Activated T-helper 17 cell treated with anti-CD3 and anti-CD28 coated beads, Interleukin-2, amount 50 U/mL, for 72 hours (primary cell): ENCODE measurements around the gene GRM4. TPM values are rescaled to one million over a fixed set of nuclear protein-coding genes. Genes with fewer than 3 reads are reported as not detected.

Source experiments
- ATAC-seq: fragments of 150-1000 bp; cut with Tn5 transposase; replicated peaks from 2 replicates; pipeline ENCODE4 v1.10.0; 2021; ENCODE audit warnings: mild to moderate bottlenecking, moderate library complexity
- H3K27ac Mint-ChIP-seq: one replicate; pipeline ENCODE4 v1.8.0; 2022; ENCODE audit warnings: mixed read lengths
- H3K27me3 Mint-ChIP-seq: one replicate; pipeline ENCODE4 v1.8.0; 2022; ENCODE audit warnings: mixed read lengths
- H3K36me3 Mint-ChIP-seq: one replicate; pipeline ENCODE4 v1.8.0; 2022; ENCODE audit warnings: low read depth, mild to moderate bottlenecking, mixed read lengths
- H3K4me1 Mint-ChIP-seq: one replicate; pipeline ENCODE4 v1.8.0; 2022; ENCODE audit warnings: mixed read lengths
- H3K4me3 Mint-ChIP-seq: one replicate; pipeline ENCODE4 v1.8.0; 2022; ENCODE audit warnings: mild to moderate bottlenecking, mixed read lengths
- H3K9me3 Mint-ChIP-seq: one replicate; pipeline ENCODE4 v1.8.0; 2022; ENCODE audit warnings: mixed read lengths
- total RNA-seq, 2 donors: library from RNA; stranded (reverse); gene quantifications; one replicate each; pipeline ENCODE4 v1.2.3, GENCODE V29; 2022

Gene GRM4
- total RNA-seq, 2 donors from 2014 or later: not detected

- H3K27ac Mint-ChIP-seq: no peak overlapping the region
- no peaks in the 10 kb centered on the region for H3K4me1 Mint-ChIP-seq
- ATAC-seq: no peak
- H3K4me3 Mint-ChIP-seq: no peak overlapping the region
- H3K9me3 Mint-ChIP-seq: no peaks in the 10 kb centered on the region
- H3K36me3 Mint-ChIP-seq: no peaks in the 10 kb centered on the region
- H3K27me3 Mint-ChIP-seq: peaks cover 26% of the 10 kb centered on the region
Measured at GRCh38 chr6:33978412-33979150, 167.3 kb downstream of the GRM4 start.

DNA sequence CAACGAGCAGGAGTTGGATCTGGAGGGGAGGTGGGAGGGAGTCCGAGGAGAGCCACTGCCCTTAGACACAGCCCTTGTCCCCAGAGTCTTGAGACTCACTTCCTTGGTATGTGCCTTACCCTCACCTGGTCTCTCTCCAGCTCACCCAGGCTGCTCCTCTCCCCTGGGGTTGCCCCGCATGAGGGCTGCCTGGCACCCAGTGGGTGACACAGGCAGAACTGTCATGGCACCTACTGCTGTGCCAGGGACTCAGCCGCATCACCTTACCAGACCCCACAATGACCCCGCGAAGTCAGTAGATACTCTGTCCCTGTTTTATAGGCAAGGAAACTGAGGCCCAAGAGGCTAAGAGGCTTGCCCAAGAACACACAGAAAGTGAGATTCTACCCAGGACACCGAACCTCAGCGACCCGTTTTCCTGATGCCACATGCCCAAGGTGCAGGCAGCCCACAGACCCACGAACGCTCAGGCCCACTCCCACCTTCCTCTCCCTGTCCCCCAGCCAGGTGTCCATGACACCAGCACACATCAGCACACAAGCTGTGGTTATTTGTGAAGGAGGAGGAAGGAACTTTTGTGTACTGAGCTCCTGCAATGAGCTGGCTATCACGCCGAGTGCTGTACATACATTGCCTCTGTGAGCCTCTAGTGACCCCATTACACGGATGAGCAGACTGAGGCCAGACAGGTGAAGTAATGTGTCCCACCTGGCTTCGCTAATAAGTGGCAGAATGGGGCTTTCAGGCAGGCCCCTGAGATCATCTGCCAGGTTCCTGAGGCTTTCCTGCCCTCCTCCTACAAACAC, 168.1 kb downstream of the GRM4 start:
- no peak overlapping the region for H3K27ac Mint-ChIP-seq
- no peaks in the 10 kb centered on the region for H3K9me3 Mint-ChIP-seq
- no peaks in the 10 kb centered on the region for H3K36me3 Mint-ChIP-seq
- H3K4me3 Mint-ChIP-seq: no peak overlapping the region
- ATAC-seq: no peak
- peaks cover 27% of the 10 kb centered on the region for H3K27me3 Mint-ChIP-seq
- no peaks in the 10 kb centered on the region for H3K4me1 Mint-ChIP-seq

DNA sequence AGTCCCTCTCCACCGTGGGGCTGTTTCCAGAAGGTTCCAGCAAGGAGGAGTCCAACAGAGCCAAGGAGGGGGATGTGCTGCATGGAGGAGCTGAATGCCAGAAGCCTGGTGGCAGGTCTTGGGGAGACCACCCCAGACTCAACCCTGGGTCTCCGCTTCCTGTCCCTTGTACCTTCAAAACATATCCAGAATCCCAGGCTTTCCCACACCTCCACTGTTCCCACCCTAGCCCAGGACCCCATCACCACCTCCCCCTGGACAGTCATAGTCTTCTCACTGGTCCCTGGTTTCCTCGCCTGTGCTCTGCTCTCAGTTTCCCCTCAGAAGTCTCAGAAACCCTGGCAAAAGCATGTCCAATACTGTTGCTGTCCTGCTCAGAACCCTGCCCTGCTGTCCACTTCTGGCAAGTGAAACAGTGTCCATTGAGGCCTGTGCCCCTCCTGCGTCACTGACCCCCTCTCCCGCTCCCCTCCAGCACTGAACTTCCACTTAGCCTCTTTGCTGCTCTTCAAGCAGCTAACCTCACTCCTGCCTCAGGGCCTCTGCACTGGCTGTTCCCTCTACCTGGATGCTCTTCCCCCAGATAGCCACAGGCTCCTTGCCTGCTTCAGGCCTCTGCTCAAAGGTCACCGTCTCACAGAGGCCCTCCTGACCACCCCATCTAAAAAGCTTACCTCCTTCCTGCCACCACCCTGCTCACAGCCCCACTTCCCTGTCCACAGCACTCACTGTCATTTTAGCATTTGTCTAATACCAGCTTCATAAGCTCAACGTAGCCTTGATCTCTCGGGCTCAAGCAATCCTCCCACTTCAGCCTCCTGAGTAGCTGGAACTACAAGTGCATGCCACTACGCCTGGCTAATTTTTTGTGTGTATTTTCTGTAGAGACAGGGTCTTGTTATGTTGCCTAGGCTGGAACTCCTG, 169.2 kb downstream of the GRM4 start:
- no peak for ATAC-seq
- Mint-ChIP-seq H3K36me3 (no peaks in the 10 kb centered on the region), H3K9me3 (no peaks in the 10 kb centered on the region), H3K4me1 (no peaks in the 10 kb centered on the region), H3K27me3 (peaks cover 31% of the 10 kb centered on the region), H3K4me3 (no peak overlapping the region), H3K27ac (no peak overlapping the region)

DNA sequence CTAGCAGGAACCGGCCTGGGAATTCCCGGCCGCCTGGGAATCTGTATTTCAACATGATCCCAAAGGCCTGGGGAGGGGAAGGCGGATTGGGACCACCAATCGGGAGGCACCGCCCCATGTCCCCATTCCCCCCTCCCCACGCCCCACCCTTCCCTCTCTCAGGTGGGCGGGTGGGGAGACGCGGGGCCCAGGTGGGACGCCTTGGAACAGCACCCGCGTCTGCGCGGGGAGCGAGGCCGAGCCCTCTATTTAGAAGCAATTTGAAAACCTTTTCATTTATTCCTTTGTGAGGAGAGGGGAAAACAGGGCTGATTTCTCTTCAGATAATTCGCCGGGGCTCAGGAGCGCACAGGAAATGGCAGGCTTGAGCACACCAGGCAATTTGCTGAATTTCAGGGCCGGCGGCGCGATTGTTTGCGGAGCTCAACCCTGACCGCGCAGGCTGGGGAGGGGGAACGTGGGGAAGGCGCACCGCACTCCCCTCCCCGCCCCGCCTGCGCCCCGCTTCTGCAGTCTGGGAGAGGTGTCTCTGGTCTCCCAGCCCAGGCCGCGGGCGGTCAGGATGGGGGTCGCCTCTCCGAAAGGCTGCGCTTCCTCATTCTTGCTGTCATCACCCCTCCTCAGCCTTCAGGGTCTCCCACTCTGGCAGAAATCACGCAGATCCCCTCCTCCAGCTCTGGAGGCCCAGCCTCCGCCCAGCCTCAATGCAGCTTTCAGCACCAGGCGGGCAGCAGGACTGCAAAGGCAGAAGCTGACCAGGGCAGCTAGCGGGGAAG, 170.0 kb downstream of the GRM4 start:
- Mint-ChIP-seq H3K4me3 (no peak overlapping the region), H3K27me3 (peaks cover 36% of the 10 kb centered on the region), H3K36me3 (no peaks in the 10 kb centered on the region), H3K27ac (no peak overlapping the region), H3K9me3 (no peaks in the 10 kb centered on the region), H3K4me1 (no peaks in the 10 kb centered on the region)
- ATAC-seq: no peak

DNA sequence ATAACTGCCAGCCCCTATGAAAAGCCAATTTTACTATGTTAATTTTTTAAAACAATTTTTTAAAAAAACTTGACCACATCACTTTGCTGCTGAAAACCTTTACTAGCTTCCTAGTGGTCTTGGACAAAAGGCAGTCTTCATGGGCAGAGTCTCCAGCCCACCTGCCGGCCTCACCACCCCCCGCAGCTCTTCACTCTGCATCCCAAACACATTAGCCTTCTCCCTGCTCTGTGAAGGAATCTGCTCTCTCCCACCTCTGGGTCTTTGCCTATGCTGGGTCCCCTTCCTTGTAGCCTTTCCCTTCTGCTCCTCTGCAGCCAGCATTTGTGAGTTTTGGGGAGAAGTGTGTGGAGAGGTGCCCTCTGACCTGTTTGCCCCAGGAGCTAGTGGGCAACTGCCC, 171.4 kb downstream of the GRM4 start:
- no peaks in the 10 kb centered on the region for H3K9me3 Mint-ChIP-seq
- H3K4me1 Mint-ChIP-seq: no peaks in the 10 kb centered on the region
- no peak overlapping the region for H3K4me3 Mint-ChIP-seq
- peaks cover 44% of the 10 kb centered on the region for H3K27me3 Mint-ChIP-seq
- H3K27ac Mint-ChIP-seq: no peak overlapping the region
- no peaks in the 10 kb centered on the region for H3K36me3 Mint-ChIP-seq
- ATAC-seq: no peak

DNA sequence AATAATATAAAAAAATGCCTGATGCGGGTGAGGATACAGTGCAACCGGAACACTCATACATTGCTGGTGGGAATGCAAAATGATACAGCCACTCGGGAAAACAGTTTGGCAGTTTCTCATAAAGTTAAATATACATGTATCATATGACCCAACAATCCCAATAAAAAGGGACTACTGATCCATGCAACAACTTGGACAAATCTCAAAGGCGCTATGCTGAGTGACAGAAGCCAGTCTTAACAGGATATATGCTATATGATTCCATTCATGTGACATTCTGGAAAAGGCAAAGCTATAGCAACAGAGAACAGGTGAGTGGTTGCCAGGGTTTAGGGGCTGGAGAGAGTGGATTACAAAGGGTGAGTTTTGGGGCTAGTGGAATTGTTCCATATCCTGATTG, 171.9 kb downstream of the GRM4 start:
- Mint-ChIP-seq H3K27me3 (peaks cover 48% of the 10 kb centered on the region), H3K4me3 (no peak overlapping the region), H3K9me3 (no peaks in the 10 kb centered on the region), H3K27ac (no peak overlapping the region), H3K4me1 (no peaks in the 10 kb centered on the region), H3K36me3 (no peaks in the 10 kb centered on the region)
- no peak for ATAC-seq

DNA sequence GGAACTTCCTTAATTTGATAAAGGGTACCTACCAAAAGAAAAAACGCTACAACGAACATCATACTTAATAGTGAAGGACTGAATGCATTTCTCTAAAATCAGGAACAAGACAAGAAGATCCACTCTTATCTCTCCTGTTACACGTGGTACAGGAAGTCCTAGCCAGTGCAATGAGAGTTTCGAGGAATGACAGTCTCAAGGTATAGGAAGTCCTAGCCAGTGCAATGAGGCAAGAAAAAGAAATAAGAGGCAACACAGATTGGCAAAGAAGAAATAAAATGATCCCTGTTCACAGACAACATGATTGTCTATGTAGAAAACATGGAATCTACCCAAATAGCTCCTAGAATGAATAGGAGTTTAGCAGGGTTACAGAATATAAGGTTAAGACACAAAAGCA, 174.3 kb downstream of the GRM4 start:
- no peaks in the 10 kb centered on the region for H3K36me3 Mint-ChIP-seq
- H3K9me3 Mint-ChIP-seq: no peaks in the 10 kb centered on the region
- ATAC-seq: no peak
- no peaks in the 10 kb centered on the region for H3K4me1 Mint-ChIP-seq
- no peak overlapping the region for H3K4me3 Mint-ChIP-seq
- no peak overlapping the region for H3K27ac Mint-ChIP-seq
- H3K27me3 Mint-ChIP-seq: peaks cover 51% of the 10 kb centered on the region

Other genes with a start within 250 kb of the GRM4 start
- gene HMGA1, start 90.8 kb upstream of the GRM4 start, total RNA-seq: 100 to 1,000 TPM; 203 to 389 TPM
- 10 to 100 TPM; 10.9 to 17.3 TPM for gene SMIM29, start 102.9 kb upstream of the GRM4 start, total RNA-seq
- 10 to 100 TPM in 1 of 2 donors, 1 to 10 TPM in 1; 7.9 to 12.8 TPM for gene NUDT3, start 246.6 kb upstream of the GRM4 start, total RNA-seq